Measurements from ENCODE around the gene CRYZL1. TPM values are rescaled to one million over a fixed set of nuclear protein-coding genes. Genes with fewer than 3 reads are reported as not detected.

CRYZL1 gene
- total and polyA plus RNA-seq, 2 donors (not counting 1 experiment from before 2014, with no cell fraction given) = 30.6 to 60.6 TPM

GRCh38 chr21:33541756-33542639 lies 99.5 kb downstream of the CRYZL1 start, which contains the start of gene GART:
TSS of gene GART (minus strand) at chr21:33542117. CDS start at chr21:33539315, 2,802 bp downstream.
- Histone ChIP-seq H3K4me3 (ENCODE audit: control extremely low read depth in 1 of 5, extremely low read depth in 1 of 5, insufficient read depth in 1 of 5, low read depth in 2 of 5, low read length in 4 of 5) (peak within 1 kb of the TSS; percentile 69 to 99 (median 89)), H3K36me3 (replicated peaks in 1 of 2; ENCODE audit: control extremely low read depth in 1 of 2, control insufficient read depth in 1 of 2, extremely low read depth in 1 of 2, insufficient read depth in 2 of 2, low read length in 1 of 2) (peaks cover 2 to 25% of the 10 kb centered on the region in 2 experiments), H3K27me3 (replicated peaks in 1 of 4; ENCODE audit: control extremely low read depth in 1 of 4, control insufficient read depth in 3 of 4, insufficient read depth in 4 of 4, low read length in 3 of 4) (no peaks in the 10 kb centered on the region), H3K9me3 (ENCODE audit: control extremely low read depth in 1 of 3, control insufficient read depth in 2 of 3, insufficient read depth in 1 of 3, low read length in 2 of 3) (no peaks in the 10 kb centered on the region), H3K79me2 (ENCODE audit: control insufficient read depth, insufficient read depth, low read length) (peaks cover 88% of the 10 kb centered on the region), H2AFZ (ENCODE audit: insufficient read depth, low read depth, low read length, poor library complexity, severe bottlenecking) (peak within 1 kb of the TSS; percentile 78), H3K4me2 (replicated peaks; ENCODE audit: low read depth, low read length, poor library complexity, severe bottlenecking) (peak within 1 kb of the TSS; percentile 82), H4K20me1 (ENCODE audit: control insufficient read depth, insufficient read depth, low read length, poor library complexity, severe bottlenecking) (peaks cover 37% of the 10 kb centered on the region), H3K9ac (ENCODE audit: low read length) (peak within 1 kb of the TSS; percentile 98), H3K4me1 (ENCODE audit: control insufficient read depth in 2 of 2, insufficient read depth in 2 of 2, low read length in 2 of 2) (peaks cover 17 to 31% of the 10 kb centered on the region in 2 donors), H3K27ac (ENCODE audit: low read length in 2 of 2) (peak within 1 kb of the TSS; percentile 96 to 99)
- intact Hi-C loops (cut with micrococcal nuclease) = loop anchor here (1.0 to 5.0 kb wide), 7 partner anchors 46 to 1075 kb away; partner anchors contain the start of genes CFAP298, DNAJC28, DONSON and RCAN1
- no peaks in the 10 kb centered on the region for H3K9me3 Mint-ChIP-seq (ENCODE audit: insufficient read depth)
- ChIA-PET POLR2A (interaction anchor here (0.7 to 3.3 kb wide), 5 partner anchors 47 to 1809 kb away, joined by 3 to 41 read pairs (median 4); partner anchors contain the start of genes DNAJC28, DONSON and TMEM50B), CTCF (interaction anchor here (1.7 kb wide), 1 partner anchor 63 kb away, joined by 4 read pairs; the partner anchor contains the start of gene TMEM50B)
- peak within 1 kb of the TSS; percentile 97 for H3K4me3 Mint-ChIP-seq
- H3K4me1 Mint-ChIP-seq = peaks cover 43% of the 10 kb centered on the region
- DNase-seq (peak; percentile 90), ATAC-seq (ENCODE audit: low read depth) (peak; percentile 56)
- no peaks in the 10 kb centered on the region for H3K27me3 Mint-ChIP-seq
- under 1% methylated on average over 54 of the region's 56 CpGs for WGBS (ENCODE audit: insufficient coverage)
- peak within 1 kb of the TSS; percentile 99 for H3K27ac Mint-ChIP-seq
- TF ChIP-seq EZH2 (IDR thresholded peaks at IDR 0.05; ENCODE audit: borderline replicate concordance, insufficient read depth, low read depth, low read length, poor library complexity, severe bottlenecking) = no peak
- TF ChIP-seq CTCF (IDR thresholded peaks at IDR 0.05) = no peak

Data from B cell (primary cell).